ENCODE results near the gene GID4. TPM values are rescaled to one million over a fixed set of nuclear protein-coding genes. Genes with fewer than 3 reads are reported as not detected.

Gene GID4
- total and polyA plus RNA-seq, 2 of the 13 experiments (the other 11 are each of a cell fraction or from before 2014, with no cell fraction given), result 4.3 to 6.1 TPM

- in situ Hi-C loops (cut with HindIII; ENCODE audit: extremely low pct_ligation_motif_present, low pct_unique_long_range_greater_than_20kb), result loop anchor here (25.0 kb wide), 1 partner anchor 103 kb away; no protein-coding TSS in a partner anchor
- no peak overlapping the region for H2AFZ ChIP-seq (ENCODE audit: low read length)
- peak overlapping the region; percentile 28; the same call in 1 of the 2 replicates for H3K4me2 ChIP-seq (ENCODE audit: low read depth, low read length)
- peaks cover 56% of the 10 kb centered on the region for H3K4me1 ChIP-seq (ENCODE audit: insufficient read depth, low read length)
- BruUV-seq (replicated peaks), result no TSS peak
- 11% methylated on average over 5 of the region's 7 CpGs for WGBS (ENCODE audit: low lambda C conversion rate)
- H3K27me3 ChIP-seq (ENCODE audit: control insufficient read depth in 1 of 2, insufficient read depth in 2 of 2, low read length in 2 of 2), result no peaks in the 10 kb centered on the region
- intact Hi-C loops (cut with micrococcal nuclease; ENCODE audit: unreplicated experiment), result no loop called here
- peaks cover 7% of the 10 kb centered on the region for H3K9me3 ChIP-seq (ENCODE audit: low read length)
- H3K36me3 ChIP-seq (replicated peaks in 1 of 2; ENCODE audit: control insufficient read depth in 1 of 2, insufficient read depth in 2 of 2, low read length in 2 of 2), result no peaks in the 10 kb centered on the region
- no peak overlapping the region for H3K27ac ChIP-seq (ENCODE audit: extremely low read length, insufficient read depth, low read length)
- ATAC-seq (peak; percentile 19; the same call in 2 of the 3 replicates), DNase-seq (ENCODE audit: low spot score) (no peak), FAIRE-seq (no peak)
- no peak overlapping the region for H3K9ac ChIP-seq (ENCODE audit: insufficient read depth, low read depth, low read length)
- no peak overlapping the region; a peak in 1 of 6 replicates for H3K4me3 ChIP-seq (replicated peaks in 1 of 3; ENCODE audit: insufficient read depth in 1 of 3, low read depth in 2 of 3, low read length in 3 of 3)
- ChIA-PET POLR2A (no interaction called here), CTCF (ENCODE audit: low intra/inter-chr PET ratio, low total read pairs) (no interaction called here)
- H3K79me2 ChIP-seq (ENCODE audit: insufficient read depth, low read length), result no peaks in the 10 kb centered on the region
- no peaks in the 10 kb centered on the region for H4K20me1 ChIP-seq (ENCODE audit: insufficient read depth, low read length)
- no peak for TF ChIP-seq HOXD1 (CRISPR knock-in tag; IDR thresholded peaks at IDR 0.05)
- no peak for TF ChIP-seq ARNT2 (CRISPR knock-in tag; IDR thresholded peaks at IDR 0.05; ENCODE audit: low read depth)
- no peak for TF ChIP-seq FOXM1 (CRISPR knock-in tag; IDR thresholded peaks at IDR 0.05)
- 0 out of 2 replicates have a peak, but pooled peaks have one; percentile 34 for TF ChIP-seq PAXIP1 (CRISPR knock-in tag; conservative IDR thresholded peaks at IDR 0.05)
- TF ChIP-seq, protein P1, sequence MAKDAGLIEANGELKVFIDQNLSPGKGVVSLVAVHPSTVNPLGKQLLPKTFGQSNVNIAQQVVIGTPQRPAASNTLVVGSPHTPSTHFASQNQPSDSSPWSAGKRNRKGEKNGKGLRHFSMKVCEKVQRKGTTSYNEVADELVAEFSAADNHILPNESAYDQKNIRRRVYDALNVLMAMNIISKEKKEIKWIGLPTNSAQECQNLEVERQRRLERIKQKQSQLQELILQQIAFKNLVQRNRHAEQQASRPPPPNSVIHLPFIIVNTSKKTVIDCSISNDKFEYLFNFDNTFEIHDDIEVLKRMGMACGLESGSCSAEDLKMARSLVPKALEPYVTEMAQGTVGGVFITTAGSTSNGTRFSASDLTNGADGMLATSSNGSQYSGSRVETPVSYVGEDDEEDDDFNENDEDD (CRISPR knock-in tag; IDR thresholded peaks at IDR 0.05; ENCODE audit: borderline replicate concordance), result 0 out of 2 replicates have a peak, but pooled peaks have one; percentile 18
- no peak for TF ChIP-seq ZNF615 (CRISPR knock-in tag; IDR thresholded peaks at IDR 0.05; ENCODE audit: borderline replicate concordance)
- no peak for TF ChIP-seq ZNF503 (CRISPR knock-in tag; IDR thresholded peaks at IDR 0.05)
- no peak for TF ChIP-seq ZNF136 (CRISPR knock-in tag; IDR thresholded peaks at IDR 0.05; ENCODE audit: low read depth)
- no peak for TF ChIP-seq CHD4 (IDR thresholded peaks at IDR 0.05; ENCODE audit: borderline replicate concordance, low read length)
- peak; percentile 35; the same call in 1 of the 2 replicates for TF ChIP-seq PHF8 (CRISPR knock-in tag; IDR thresholded peaks at IDR 0.05)
- peak; percentile 66 for TF ChIP-seq ZNF263 (CRISPR knock-in tag; IDR thresholded peaks at IDR 0.05)
- TF ChIP-seq DRAP1 (CRISPR knock-in tag; IDR thresholded peaks at IDR 0.05), result no peak
- TF ChIP-seq MYC (CRISPR knock-in tag; IDR thresholded peaks at IDR 0.05; ENCODE audit: borderline replicate concordance), result 0 out of 2 replicates have a peak, but pooled peaks have one; percentile 34
- 0 out of 2 replicates have a peak, but pooled peaks have one; percentile 19 for TF ChIP-seq KAT8 (CRISPR knock-in tag; IDR thresholded peaks at IDR 0.05)
- TF ChIP-seq, protein P2, sequence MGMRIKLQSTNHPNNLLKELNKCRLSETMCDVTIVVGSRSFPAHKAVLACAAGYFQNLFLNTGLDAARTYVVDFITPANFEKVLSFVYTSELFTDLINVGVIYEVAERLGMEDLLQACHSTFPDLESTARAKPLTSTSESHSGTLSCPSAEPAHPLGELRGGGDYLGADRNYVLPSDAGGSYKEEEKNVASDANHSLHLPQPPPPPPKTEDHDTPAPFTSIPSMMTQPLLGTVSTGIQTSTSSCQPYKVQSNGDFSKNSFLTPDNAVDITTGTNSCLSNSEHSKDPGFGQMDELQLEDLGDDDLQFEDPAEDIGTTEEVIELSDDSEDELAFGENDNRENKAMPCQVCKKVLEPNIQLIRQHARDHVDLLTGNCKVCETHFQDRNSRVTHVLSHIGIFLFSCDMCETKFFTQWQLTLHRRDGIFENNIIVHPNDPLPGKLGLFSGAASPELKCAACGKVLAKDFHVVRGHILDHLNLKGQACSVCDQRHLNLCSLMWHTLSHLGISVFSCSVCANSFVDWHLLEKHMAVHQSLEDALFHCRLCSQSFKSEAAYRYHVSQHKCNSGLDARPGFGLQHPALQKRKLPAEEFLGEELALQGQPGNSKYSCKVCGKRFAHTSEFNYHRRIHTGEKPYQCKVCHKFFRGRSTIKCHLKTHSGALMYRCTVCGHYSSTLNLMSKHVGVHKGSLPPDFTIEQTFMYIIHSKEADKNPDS (CRISPR knock-in tag; IDR thresholded peaks at IDR 0.05), result no peak
- TF ChIP-seq FOXA3 (CRISPR knock-in tag; IDR thresholded peaks at IDR 0.05), result 0 out of 2 replicates have a peak, but pooled peaks have one; percentile 10
Measured at GRCh38 chr17:18115517-18115916, 76.3 kb downstream of the GID4 start.

Measured in HepG2 (cell line).